ENCODE results near the gene FZR1. TPM values are rescaled to one million over a fixed set of nuclear protein-coding genes. Genes with fewer than 3 reads are reported as not detected.

Gene FZR1
- total and polyA plus RNA-seq, 2 of the 4 experiments (the other 2 are of a cell fraction) = 21.5 to 47.8 TPM

DNA sequence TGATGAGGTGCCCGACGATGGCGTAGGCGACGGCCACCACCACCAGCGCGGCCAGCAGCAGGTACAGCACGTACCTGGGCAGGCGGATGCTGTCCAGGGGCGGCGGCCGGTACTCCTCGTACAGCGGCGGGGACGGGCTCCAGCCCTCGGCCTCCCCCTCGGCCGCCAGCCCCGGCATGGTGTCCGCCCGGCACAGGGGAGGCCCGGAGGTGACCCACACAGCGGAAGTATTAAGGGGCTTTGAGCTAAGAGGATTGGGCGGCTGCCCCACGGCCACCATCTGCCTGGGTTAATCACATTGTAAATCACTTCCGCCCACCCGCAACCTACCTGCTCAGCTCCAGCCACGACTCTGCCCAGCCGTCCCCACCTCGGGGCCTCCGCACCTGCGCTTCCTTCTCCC is 22.9 kb upstream of the FZR1 start, which contains the start of gene SMIM44:
TSS of gene SMIM44 (minus strand) at position 216 of the 403 bp plus-strand sequence. CDS start at position 178, 38 bp downstream.
- Histone ChIP-seq H3K27ac (ENCODE audit: insufficient read depth, low read length) (no peak within 1 kb of the TSS), H2BK5ac (ENCODE audit: low read depth, low read length, poor library complexity, severe bottlenecking) (no peak within 1 kb of the TSS), H3K79me1 (ENCODE audit: low read depth in 1 of 2, low read length in 2 of 2) (no peaks in the 10 kb centered on the region), H3K56ac (ENCODE audit: extremely low read depth, insufficient read depth, low read length) (no peak within 1 kb of the TSS), H3K14ac (replicated peaks; ENCODE audit: low read depth, low read length) (no peak within 1 kb of the TSS), H3K18ac (ENCODE audit: low read depth, low read length) (no peak within 1 kb of the TSS), H4K5ac (ENCODE audit: low read depth, low read length) (no peak within 1 kb of the TSS), H2AK5ac (ENCODE audit: low read depth, low read length) (no peak within 1 kb of the TSS), H4K20me1 (ENCODE audit: insufficient read depth, low read length) (no peaks in the 10 kb centered on the region), H2BK120ac (ENCODE audit: low read depth, low read length) (no peak within 1 kb of the TSS), H3K36me3 (ENCODE audit: control insufficient read depth, insufficient read depth, low read length) (no peaks in the 10 kb centered on the region), H3K4me3 (ENCODE audit: insufficient read depth, low read depth, low read length) (no peak within 1 kb of the TSS), H2BK15ac (ENCODE audit: low read depth, low read length) (no peak within 1 kb of the TSS), H3K4me2 (ENCODE audit: low read depth, low read length) (no peak within 1 kb of the TSS), H3K9ac (ENCODE audit: low read depth, low read length) (no peak within 1 kb of the TSS), H3K4me1 (ENCODE audit: control insufficient read depth, insufficient read depth, low read length) (no peaks in the 10 kb centered on the region), H3K23ac (ENCODE audit: low read depth, low read length) (no peak within 1 kb of the TSS), H2BK20ac (ENCODE audit: low read depth, low read length) (no peak within 1 kb of the TSS), H2AK9ac (replicated peaks; ENCODE audit: low read depth, low read length, poor library complexity) (no peak within 1 kb of the TSS), H3K4ac (ENCODE audit: low read depth, low read length) (no peak within 1 kb of the TSS), H3K27me3 (ENCODE audit: control insufficient read depth, insufficient read depth, low read length) (peaks cover 28% of the 10 kb centered on the region), H3K9me3 (ENCODE audit: control insufficient read depth, insufficient read depth, low read length) (no peaks in the 10 kb centered on the region), H4K91ac (ENCODE audit: insufficient read depth, low read depth, low read length) (no peak within 1 kb of the TSS), H3K9me1 (ENCODE audit: insufficient read depth, low read length) (no peaks in the 10 kb centered on the region), H4K8ac (ENCODE audit: low read depth in 2 of 2, low read length in 2 of 2) (no peak within 1 kb of the TSS), H2AFZ (replicated peaks; ENCODE audit: low read length, poor library complexity) (peak within 1 kb of the TSS; percentile 21)
- no TSS peak for BruUV-seq (replicated peaks)
- ChIA-PET CTCF (no interaction called here), POLR2A (ENCODE audit: unreplicated experiment) (interaction anchor here (0.6 kb wide), 1 partner anchor 183 kb away, joined by 6 read pairs; no protein-coding TSS in a partner anchor)
- 73% methylated on average over 9 of the region's 33 CpGs; no CpG with 5 or more reads in 1 of the 2 experiments for WGBS, 2 experiments (ENCODE audit: extremely low coverage in 2 of 2, insufficient read length in 1 of 2)
- intact Hi-C loops (cut with micrococcal nuclease) (no loop called here), dilution Hi-C loops (cut with HindIII; ENCODE audit: low sequenced_read_pairs, unreplicated experiment) (no loop called here), in situ Hi-C loops (cut with MboI; ENCODE audit: low sequenced_read_pairs) (loop anchor here (25.0 kb wide), 1 partner anchor 521 kb away; no protein-coding TSS in a partner anchor)
- no peak for DNase-seq
- no peak for TF ChIP-seq MAFK (IDR thresholded peaks at IDR 0.05; ENCODE audit: low read depth, low read length)
- TF ChIP-seq NFE2L2 (IDR thresholded peaks at IDR 0.05; ENCODE audit: low read depth, low read length) = no peak
- TF ChIP-seq RFX5 (IDR thresholded peaks at IDR 0.05; ENCODE audit: low read depth, low read length) = no peak
- TF ChIP-seq, protein P1, sequence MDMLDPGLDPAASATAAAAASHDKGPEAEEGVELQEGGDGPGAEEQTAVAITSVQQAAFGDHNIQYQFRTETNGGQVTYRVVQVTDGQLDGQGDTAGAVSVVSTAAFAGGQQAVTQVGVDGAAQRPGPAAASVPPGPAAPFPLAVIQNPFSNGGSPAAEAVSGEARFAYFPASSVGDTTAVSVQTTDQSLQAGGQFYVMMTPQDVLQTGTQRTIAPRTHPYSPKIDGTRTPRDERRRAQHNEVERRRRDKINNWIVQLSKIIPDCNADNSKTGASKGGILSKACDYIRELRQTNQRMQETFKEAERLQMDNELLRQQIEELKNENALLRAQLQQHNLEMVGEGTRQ (IDR thresholded peaks at IDR 0.05; ENCODE audit: low read depth, low read length) = no peak
- TF ChIP-seq MAZ (IDR thresholded peaks at IDR 0.05; ENCODE audit: borderline replicate concordance, low read depth, low read length) = no peak
- TF ChIP-seq MXI1 (IDR thresholded peaks at IDR 0.05; ENCODE audit: borderline replicate concordance, low read depth, low read length) = no peak
- TF ChIP-seq, protein P2, sequence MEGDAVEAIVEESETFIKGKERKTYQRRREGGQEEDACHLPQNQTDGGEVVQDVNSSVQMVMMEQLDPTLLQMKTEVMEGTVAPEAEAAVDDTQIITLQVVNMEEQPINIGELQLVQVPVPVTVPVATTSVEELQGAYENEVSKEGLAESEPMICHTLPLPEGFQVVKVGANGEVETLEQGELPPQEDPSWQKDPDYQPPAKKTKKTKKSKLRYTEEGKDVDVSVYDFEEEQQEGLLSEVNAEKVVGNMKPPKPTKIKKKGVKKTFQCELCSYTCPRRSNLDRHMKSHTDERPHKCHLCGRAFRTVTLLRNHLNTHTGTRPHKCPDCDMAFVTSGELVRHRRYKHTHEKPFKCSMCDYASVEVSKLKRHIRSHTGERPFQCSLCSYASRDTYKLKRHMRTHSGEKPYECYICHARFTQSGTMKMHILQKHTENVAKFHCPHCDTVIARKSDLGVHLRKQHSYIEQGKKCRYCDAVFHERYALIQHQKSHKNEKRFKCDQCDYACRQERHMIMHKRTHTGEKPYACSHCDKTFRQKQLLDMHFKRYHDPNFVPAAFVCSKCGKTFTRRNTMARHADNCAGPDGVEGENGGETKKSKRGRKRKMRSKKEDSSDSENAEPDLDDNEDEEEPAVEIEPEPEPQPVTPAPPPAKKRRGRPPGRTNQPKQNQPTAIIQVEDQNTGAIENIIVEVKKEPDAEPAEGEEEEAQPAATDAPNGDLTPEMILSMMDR (conservative IDR thresholded peaks at IDR 0.05; ENCODE audit: low read depth, low read length) = no peak
- no peak for TF ChIP-seq BHLHE40 (IDR thresholded peaks at IDR 0.05; ENCODE audit: low read depth, low read length)
- no peak for TF ChIP-seq POLR2A (IDR thresholded peaks at IDR 0.05; ENCODE audit: low read depth, low read length)
- TF ChIP-seq CHD1 (IDR thresholded peaks at IDR 0.05; ENCODE audit: low read depth, low read length) = no peak
- TF ChIP-seq, protein P3, sequence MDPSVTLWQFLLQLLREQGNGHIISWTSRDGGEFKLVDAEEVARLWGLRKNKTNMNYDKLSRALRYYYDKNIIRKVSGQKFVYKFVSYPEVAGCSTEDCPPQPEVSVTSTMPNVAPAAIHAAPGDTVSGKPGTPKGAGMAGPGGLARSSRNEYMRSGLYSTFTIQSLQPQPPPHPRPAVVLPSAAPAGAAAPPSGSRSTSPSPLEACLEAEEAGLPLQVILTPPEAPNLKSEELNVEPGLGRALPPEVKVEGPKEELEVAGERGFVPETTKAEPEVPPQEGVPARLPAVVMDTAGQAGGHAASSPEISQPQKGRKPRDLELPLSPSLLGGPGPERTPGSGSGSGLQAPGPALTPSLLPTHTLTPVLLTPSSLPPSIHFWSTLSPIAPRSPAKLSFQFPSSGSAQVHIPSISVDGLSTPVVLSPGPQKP (IDR thresholded peaks at IDR 0.05; ENCODE audit: borderline replicate concordance, low read depth, low read length) = no peak
- TF ChIP-seq RCOR1 (IDR thresholded peaks at IDR 0.05; ENCODE audit: insufficient replicate concordance, low read length) = no peak
- TF ChIP-seq SMC3 (IDR thresholded peaks at IDR 0.05; ENCODE audit: low read depth, low read length) = no peak
- TF ChIP-seq RAD21 (IDR thresholded peaks at IDR 0.05; ENCODE audit: low read length) = no peak
- no peak for TF ChIP-seq CEBPB (IDR thresholded peaks at IDR 0.05; ENCODE audit: low read depth, low read length)
- TF ChIP-seq FOS (IDR thresholded peaks at IDR 0.05; ENCODE audit: low read depth, low read length) = no peak
- no peak for ATAC-seq (ENCODE audit: low read depth)

All from IMR-90 (cell line).